Hepatocyte (in vitro differentiated cells): ENCODE data around the gene ZNRF4. TPM values are rescaled to one million over a fixed set of nuclear protein-coding genes. Genes with fewer than 3 reads are reported as not detected.
"Not testable (repeated sequence)": the region's sequence is repeated elsewhere in the genome, so short reads cannot be mapped to it uniquely, and the experiment has no call there.

Source experiments
- DNase-seq: peaks from one replicate; pipeline ENCODE4 v3.0.0-alpha.2; 2016; ENCODE audit warnings: low spot score
- H2AFZ ChIP-seq: fragments of 200-600 bp; sonication (generic); 2 replicates; pipeline ENCODE4 v1.6.0; 2016; ENCODE audit warnings: antibody characterized with exemption, mild to moderate bottlenecking
- H3K27ac ChIP-seq: fragments of 200-600 bp; sonication (generic); 2 replicates; pipeline ENCODE4 v1.5.1; 2016; ENCODE audit warnings: mild to moderate bottlenecking
- H3K27me3 ChIP-seq: fragments of 200-600 bp; sonication (generic); 2 replicates; pipeline ENCODE4 v1.6.1; 2016
- H3K36me3 ChIP-seq: fragments of 200-600 bp; sonication (generic); replicated peaks from 2 replicates; pipeline ENCODE4 v1.5.1; 2016; ENCODE audit warnings: low read depth; ENCODE audit not compliant: insufficient read depth
- H3K4me1 ChIP-seq: fragments of 200-600 bp; sonication (generic); 2 replicates; pipeline ENCODE4 v1.5.1; 2016; ENCODE audit warnings: mild to moderate bottlenecking, moderate library complexity; ENCODE audit not compliant: insufficient read depth
- H3K4me2 ChIP-seq: fragments of 200-600 bp; sonication (generic); 2 replicates; pipeline ENCODE4 v1.6.0; 2016
- H3K4me3 ChIP-seq: fragments of 200-600 bp; sonication (generic); 2 replicates; pipeline ENCODE4 v1.5.1; 2016; ENCODE audit warnings: mild to moderate bottlenecking
- H3K79me2 ChIP-seq: fragments of 200-600 bp; sonication (generic); 2 replicates; pipeline ENCODE4 v1.6.0; 2017; ENCODE audit warnings: mild to moderate bottlenecking
- H3K9me2 ChIP-seq: fragments of 200-600 bp; sonication (generic); replicated peaks from 2 replicates; pipeline ENCODE4 v1.6.0; 2017; ENCODE audit warnings: mild to moderate bottlenecking; ENCODE audit not compliant: insufficient read depth
- H3K9me3 ChIP-seq: fragments of 200-600 bp; sonication (generic); 2 replicates; pipeline ENCODE4 v1.5.1; 2016; ENCODE audit warnings: low read depth, mild to moderate bottlenecking
- H4K20me1 ChIP-seq: fragments of 200-600 bp; sonication (generic); 2 replicates; pipeline ENCODE4 v1.6.0; 2016; ENCODE audit warnings: mild to moderate bottlenecking; ENCODE audit not compliant: insufficient read depth, poor library complexity, severe bottlenecking
- CTCF ChIP-seq: fragments of 200-600 bp; sonication (generic); IDR thresholded peaks from 2 replicates; pipeline ENCODE4 v1.5.1; 2016; ENCODE audit warnings: antibody characterized with exemption, mild to moderate bottlenecking; ENCODE audit not compliant: poor library complexity
- EZH2 ChIP-seq: fragments of 200-600 bp; sonication (generic); IDR thresholded peaks from 2 replicates; pipeline ENCODE4 v1.6.1; 2016; ENCODE audit warnings: antibody characterized with exemption, mild to moderate bottlenecking, borderline replicate concordance
- EZH2phosphoT487 ChIP-seq: fragments of 200-600 bp; sonication (generic); IDR thresholded peaks from one replicate; pipeline ENCODE4 v1.6.1; 2018; ENCODE audit warnings: antibody characterized with exemption, mild to moderate bottlenecking, low read depth, moderate library complexity; ENCODE audit not compliant: unreplicated experiment, severe bottlenecking
- WGBS: methylation state at CpG from one replicate; pipeline ENCODE4 v1.1.6; 2016; ENCODE audit warnings: low lambda C conversion rate; ENCODE audit errors: missing lambda C conversion rate; 5-methylcytosine and 5-hydroxymethylcytosine counted together
- polyA plus RNA-seq: library from polyadenylated mRNA; unstranded; fragments of >200 nt; fragmentation: Nextera tagmentation; extraction: Ambion mirVana; gene quantifications from 2 replicates; pipeline ENCODE4 v1.2.1, GENCODE V29; 2016
- total RNA-seq: library from RNA; depleted of rRNA; stranded (reverse); fragments of >200 nt; gene quantifications from 2 replicates; pipeline ENCODE4 v1.2.3, GENCODE V29; 2014

Gene ZNRF4
- total RNA-seq, result not detected in 2 replicates
- not detected in 2 replicates for polyA plus RNA-seq

- H3K4me1 ChIP-seq, result no peaks in the 10 kb centered on the region
- H3K9me3 ChIP-seq, result no peaks in the 10 kb centered on the region
- no peak within 1 kb of the TSS for H2AFZ ChIP-seq
- no peaks in the 10 kb centered on the region for H3K9me2 ChIP-seq
- no peak within 1 kb of the TSS for H3K4me2 ChIP-seq
- H3K79me2 ChIP-seq, result no peaks in the 10 kb centered on the region
- no peak within 1 kb of the TSS for H3K27ac ChIP-seq
- no peaks in the 10 kb centered on the region for H3K27me3 ChIP-seq
- 99% methylated on average over 41 of the region's 62 CpGs for WGBS
- H4K20me1 ChIP-seq, result no peaks in the 10 kb centered on the region
- H3K36me3 ChIP-seq, result no peaks in the 10 kb centered on the region
- H3K4me3 ChIP-seq, result no peak within 1 kb of the TSS
- TF ChIP-seq CTCF, result no peak
- TF ChIP-seq EZH2, result no peak
- no peak for TF ChIP-seq EZH2phosphoT487
- DNase-seq, result no peak
Observed at GRCh38 chr19:5455367-5456129, at the start of gene ZNRF4. TSS of gene ZNRF4 (plus strand) at chr19:5455417. CDS start at chr19:5455492, 75 bp downstream.

- H3K9me2 ChIP-seq, H2AFZ ChIP-seq, H3K27me3 ChIP-seq, H3K4me2 ChIP-seq, H3K9me3 ChIP-seq, H3K4me1 ChIP-seq, H3K36me3 ChIP-seq, H4K20me1 ChIP-seq, H3K79me2 ChIP-seq, DNase-seq, H3K4me3 ChIP-seq, H3K27ac ChIP-seq: not testable (repeated sequence)
- 82% methylated on average over 6 of the region's 6 CpGs for WGBS
Observed at GRCh38 chr19:5406198-5406597, 49.0 kb upstream of the ZNRF4 start.

GRCh38 chr19:5406816-5407215 lies 48.4 kb upstream of the ZNRF4 start:
- no peak for DNase-seq
- Histone ChIP-seq H3K27me3 (no peaks in the 10 kb centered on the region), H3K4me3 (no peak overlapping the region), H3K79me2 (no peaks in the 10 kb centered on the region), H3K9me3 (no peaks in the 10 kb centered on the region), H3K27ac (no peak overlapping the region), H3K4me1 (no peaks in the 10 kb centered on the region), H3K9me2 (no peaks in the 10 kb centered on the region), H3K36me3 (no peaks in the 10 kb centered on the region), H4K20me1 (no peaks in the 10 kb centered on the region), H2AFZ (no peak overlapping the region), H3K4me2 (no peak overlapping the region)
- 73% methylated on average over 7 of the region's 7 CpGs for WGBS
- TF ChIP-seq EZH2phosphoT487 (no peak), CTCF (no peak), EZH2 (no peak)

DNA sequence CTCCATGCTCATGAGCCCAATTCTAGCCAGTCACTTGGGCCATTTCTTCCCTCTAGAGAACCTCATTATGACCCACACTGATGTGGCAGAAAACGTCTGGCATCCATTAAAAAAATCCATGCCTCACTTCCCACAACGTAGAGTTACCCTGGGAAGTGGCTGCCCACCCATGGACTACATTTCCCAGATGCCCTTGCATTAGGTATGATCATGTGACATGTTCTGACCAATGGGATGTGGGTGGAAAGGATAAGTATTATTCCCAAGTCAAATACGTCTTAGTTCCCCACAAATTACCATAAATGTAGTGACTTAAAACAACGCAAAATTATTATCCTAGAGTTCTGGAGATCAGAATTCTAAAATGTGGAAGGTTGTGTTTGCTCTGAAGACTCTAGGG lies 47.9 kb upstream of the ZNRF4 start:
- no peak for DNase-seq
- Histone ChIP-seq H2AFZ (no peak overlapping the region), H3K27me3 (no peaks in the 10 kb centered on the region), H3K4me2 (no peak overlapping the region), H3K79me2 (no peaks in the 10 kb centered on the region), H3K36me3 (no peaks in the 10 kb centered on the region), H4K20me1 (no peaks in the 10 kb centered on the region), H3K9me3 (no peaks in the 10 kb centered on the region), H3K9me2 (no peaks in the 10 kb centered on the region), H3K4me3 (no peak overlapping the region), H3K4me1 (no peaks in the 10 kb centered on the region), H3K27ac (no peak overlapping the region)
- WGBS, result 42% methylated on average over 4 of the region's 4 CpGs
- TF ChIP-seq CTCF (no peak), EZH2 (no peak), EZH2phosphoT487 (no peak)
